ENCODE data around the gene SERPINA5.

DNA sequence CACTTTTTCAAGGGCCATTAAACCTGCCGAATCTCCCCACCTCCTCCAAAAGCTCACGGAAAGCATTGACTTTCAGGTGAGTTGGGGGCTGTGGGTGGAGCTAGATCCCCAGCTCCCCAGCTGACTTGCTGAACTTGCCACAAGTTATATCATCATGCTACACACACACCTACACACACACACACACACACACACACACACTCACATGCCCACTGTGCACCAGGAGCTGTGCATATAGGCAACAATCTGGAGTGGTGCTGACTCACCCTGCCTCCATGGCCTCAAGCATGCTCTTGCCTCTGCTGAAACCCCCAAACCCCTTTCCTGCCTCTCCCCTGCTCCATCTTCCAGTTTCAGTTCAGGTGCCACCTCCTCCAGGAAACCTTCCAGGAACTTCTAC, 57.1 kb downstream of the SERPINA5 start:
- TF ChIP-seq, protein P1, sequence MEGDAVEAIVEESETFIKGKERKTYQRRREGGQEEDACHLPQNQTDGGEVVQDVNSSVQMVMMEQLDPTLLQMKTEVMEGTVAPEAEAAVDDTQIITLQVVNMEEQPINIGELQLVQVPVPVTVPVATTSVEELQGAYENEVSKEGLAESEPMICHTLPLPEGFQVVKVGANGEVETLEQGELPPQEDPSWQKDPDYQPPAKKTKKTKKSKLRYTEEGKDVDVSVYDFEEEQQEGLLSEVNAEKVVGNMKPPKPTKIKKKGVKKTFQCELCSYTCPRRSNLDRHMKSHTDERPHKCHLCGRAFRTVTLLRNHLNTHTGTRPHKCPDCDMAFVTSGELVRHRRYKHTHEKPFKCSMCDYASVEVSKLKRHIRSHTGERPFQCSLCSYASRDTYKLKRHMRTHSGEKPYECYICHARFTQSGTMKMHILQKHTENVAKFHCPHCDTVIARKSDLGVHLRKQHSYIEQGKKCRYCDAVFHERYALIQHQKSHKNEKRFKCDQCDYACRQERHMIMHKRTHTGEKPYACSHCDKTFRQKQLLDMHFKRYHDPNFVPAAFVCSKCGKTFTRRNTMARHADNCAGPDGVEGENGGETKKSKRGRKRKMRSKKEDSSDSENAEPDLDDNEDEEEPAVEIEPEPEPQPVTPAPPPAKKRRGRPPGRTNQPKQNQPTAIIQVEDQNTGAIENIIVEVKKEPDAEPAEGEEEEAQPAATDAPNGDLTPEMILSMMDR (IDR thresholded peaks at IDR 0.05) = no peak
- no peak for TF ChIP-seq EZH2 (IDR thresholded peaks at IDR 0.05; ENCODE audit: borderline replicate concordance, insufficient read depth, low read depth, low read length, poor library complexity, severe bottlenecking)
